Mesodermal cell (in vitro differentiated cells): Measurements from ENCODE around the gene SLC5A11.
"Not testable (repeated sequence)": the region's sequence is repeated elsewhere in the genome, so short reads cannot be mapped to it uniquely, and the experiment has no call there.

Experiments
- H3K27ac ChIP-seq: 2 replicates; pipeline ENCODE4 v1.7.0; 2013; ENCODE audit warnings: mild to moderate bottlenecking, low read depth, low read length, moderate library complexity; ENCODE audit not compliant: severe bottlenecking
- H3K36me3 ChIP-seq: 2 replicates; pipeline ENCODE4 v1.7.1; 2013; ENCODE audit warnings: mild to moderate bottlenecking, low read length, moderate library complexity; ENCODE audit not compliant: control insufficient read depth, insufficient read depth
- H3K4me1 ChIP-seq: one replicate; pipeline ENCODE4 v1.7.1; 2013; ENCODE audit warnings: mild to moderate bottlenecking, low read length; ENCODE audit not compliant: insufficient read depth, control insufficient read depth, poor library complexity, severe bottlenecking
- H3K4me3 ChIP-seq: 2 replicates; pipeline ENCODE4 v1.7.0; 2013; ENCODE audit warnings: low read length, control low read depth, mild to moderate bottlenecking; ENCODE audit not compliant: insufficient read depth, poor library complexity, severe bottlenecking; ENCODE audit errors: extremely low read depth
- H3K9me3 ChIP-seq: 2 replicates; pipeline ENCODE4 v1.7.1; 2013; ENCODE audit warnings: mild to moderate bottlenecking, low read length, moderate library complexity; ENCODE audit not compliant: control insufficient read depth
- WGBS, 2 experiments: methylation state at CpG; one replicate each; pipeline ENCODE4 v1.1.5; 2013; ENCODE audit warnings: missing lambda C conversion rate in 2 of 2; ENCODE audit not compliant: insufficient coverage in 2 of 2; 5-methylcytosine and 5-hydroxymethylcytosine counted together

Gene SLC5A11

DNA sequence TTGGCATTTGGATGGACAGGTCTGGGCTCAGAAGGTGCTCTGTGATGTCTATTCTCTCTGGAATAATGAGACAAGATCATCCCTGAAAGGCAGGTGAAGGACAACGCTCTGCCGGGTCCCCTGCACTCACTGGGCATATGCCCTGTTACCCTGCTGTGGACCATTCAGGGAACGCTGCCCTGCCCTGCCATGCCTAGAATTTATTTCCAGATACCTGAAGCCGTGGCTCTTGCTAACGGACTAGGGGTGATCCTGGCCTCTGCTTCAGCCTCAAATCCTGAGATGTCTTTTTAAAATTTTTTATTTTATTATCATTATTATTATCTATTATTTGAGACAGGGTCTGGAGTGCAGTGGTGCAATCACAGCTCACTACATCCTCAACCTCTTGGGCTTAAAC is 3.9 kb downstream of the SLC5A11 start:
- no peak overlapping the region for H3K27ac ChIP-seq
- no peaks in the 10 kb centered on the region for H3K9me3 ChIP-seq
- no peak overlapping the region for H3K4me3 ChIP-seq
- H3K36me3 ChIP-seq = no peaks in the 10 kb centered on the region
- H3K4me1 ChIP-seq = no peaks in the 10 kb centered on the region
- 90 to 92% methylated on average over 2 to 3 of the region's 5 CpGs for WGBS, 2 experiments

- H3K9me3 ChIP-seq = no peaks in the 10 kb centered on the region
- no peak overlapping the region for H3K27ac ChIP-seq
- WGBS, 2 experiments = 72 to 86% methylated on average over 3 to 6 of the region's 9 CpGs
- H3K4me3 ChIP-seq = no peak overlapping the region
- H3K36me3 ChIP-seq = no peaks in the 10 kb centered on the region
- H3K4me1 ChIP-seq = no peaks in the 10 kb centered on the region
Observed at GRCh38 chr16:24850289-24850938, 4.7 kb downstream of the SLC5A11 start.

DNA sequence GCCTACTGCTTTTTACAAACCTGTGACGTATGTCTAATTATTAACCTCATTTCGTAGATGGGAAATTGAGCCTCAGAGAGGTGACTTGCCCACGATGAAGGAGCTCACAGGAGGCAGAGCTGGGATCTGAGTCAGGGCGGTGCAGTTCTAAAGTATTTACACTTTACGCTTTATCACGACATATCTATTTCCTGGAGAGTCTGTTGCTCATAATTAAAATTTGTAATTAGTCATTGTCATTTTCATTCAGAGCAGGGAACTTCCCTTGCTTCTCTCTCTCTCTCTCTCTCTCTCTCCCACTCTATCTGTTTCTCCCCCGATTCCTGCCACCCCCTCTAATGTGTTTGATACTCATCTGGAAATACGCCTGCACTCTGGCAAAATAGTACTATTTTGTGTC is 5.9 kb downstream of the SLC5A11 start:
- Histone ChIP-seq H3K4me1 (no peaks in the 10 kb centered on the region), H3K27ac (no peak overlapping the region), H3K9me3 (no peaks in the 10 kb centered on the region), H3K36me3 (no peaks in the 10 kb centered on the region), H3K4me3 (no peak overlapping the region)
- 78 to 87% methylated on average over 3 of the region's 8 CpGs for WGBS, 2 experiments

- 80 to 83% methylated on average over 1 to 4 of the region's 8 CpGs for WGBS, 2 experiments
- Histone ChIP-seq H3K36me3 (no peaks in the 10 kb centered on the region), H3K4me3 (no peak overlapping the region), H3K4me1 (no peaks in the 10 kb centered on the region), H3K27ac (no peak overlapping the region), H3K9me3 (no peaks in the 10 kb centered on the region)
Observed at GRCh38 chr16:24852281-24852721, 6.5 kb downstream of the SLC5A11 start.

GRCh38 chr16:24853169-24853824 is 7.5 kb downstream of the SLC5A11 start:
- no peak overlapping the region for H3K4me3 ChIP-seq
- no peaks in the 10 kb centered on the region for H3K9me3 ChIP-seq
- no peak overlapping the region for H3K27ac ChIP-seq
- H3K36me3 ChIP-seq = no peaks in the 10 kb centered on the region
- H3K4me1 ChIP-seq = no peaks in the 10 kb centered on the region
- WGBS, 2 experiments = 87 to 92% methylated on average over 7 to 8 of the region's 8 CpGs

- Histone ChIP-seq H3K4me1 (no peaks in the 10 kb centered on the region), H3K36me3 (no peaks in the 10 kb centered on the region), H3K27ac (no peak overlapping the region), H3K9me3 (no peaks in the 10 kb centered on the region), H3K4me3 (no peak overlapping the region)
- 63 to 73% methylated on average over 13 to 18 of the region's 18 CpGs for WGBS, 2 experiments
Observed at GRCh38 chr16:24853830-24854229, 8.1 kb downstream of the SLC5A11 start.

DNA sequence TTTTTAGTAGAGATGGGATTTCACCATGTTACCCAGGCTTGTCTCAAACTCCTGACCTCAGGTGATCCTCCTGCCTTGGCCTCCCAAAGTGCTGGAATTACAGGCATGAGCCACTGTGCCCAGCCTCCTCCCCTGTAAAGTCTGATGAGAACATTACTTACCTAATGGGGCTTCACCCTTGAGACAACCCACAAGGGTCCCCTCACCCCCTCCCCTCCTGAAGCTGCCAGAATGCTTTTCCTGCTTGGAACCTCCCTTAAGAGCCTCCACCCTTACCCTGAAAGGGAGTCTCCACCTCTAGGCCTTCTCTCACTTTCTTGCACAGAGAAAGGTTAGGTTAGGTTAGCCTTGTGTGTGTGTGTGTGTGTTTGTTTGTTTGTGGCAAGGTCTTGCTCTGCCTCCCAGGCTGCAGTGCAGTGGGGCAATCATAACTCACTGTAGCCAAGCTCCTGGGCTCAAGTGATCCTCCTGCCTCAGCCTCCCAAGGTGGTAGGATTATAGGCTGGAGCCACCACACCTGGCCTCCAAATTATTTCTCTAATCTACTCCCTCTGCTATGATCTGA is 8.9 kb downstream of the SLC5A11 start:
- H3K27ac ChIP-seq = no peak overlapping the region
- H3K9me3 ChIP-seq = no peaks in the 10 kb centered on the region
- no peaks in the 10 kb centered on the region for H3K4me1 ChIP-seq

GRCh38 chr16:24855678-24856077 is 9.9 kb downstream of the SLC5A11 start:
- WGBS, 2 experiments = 84 to 90% methylated on average over 2 to 3 of the region's 5 CpGs

More for the DNA sequence above, 8.9 kb downstream of the SLC5A11 start:
- no peaks in the 10 kb centered on the region for H3K36me3 ChIP-seq
- H3K4me3 ChIP-seq = no peak overlapping the region

GRCh38 chr16:24856871-24857270 is 11.1 kb downstream of the SLC5A11 start:
- 66 to 79% methylated on average over 5 to 8 of the region's 8 CpGs for WGBS, 2 experiments
- not testable (repeated sequence) for H3K27ac ChIP-seq, H3K36me3 ChIP-seq, H3K4me3 ChIP-seq, H3K9me3 ChIP-seq, H3K4me1 ChIP-seq

More at GRCh38 chr16:24855678-24856077, 9.9 kb downstream of the SLC5A11 start:
- Histone ChIP-seq H3K4me3 (no peak overlapping the region), H3K27ac (no peak overlapping the region), H3K36me3 (no peaks in the 10 kb centered on the region), H3K9me3 (no peaks in the 10 kb centered on the region), H3K4me1 (no peaks in the 10 kb centered on the region)

DNA sequence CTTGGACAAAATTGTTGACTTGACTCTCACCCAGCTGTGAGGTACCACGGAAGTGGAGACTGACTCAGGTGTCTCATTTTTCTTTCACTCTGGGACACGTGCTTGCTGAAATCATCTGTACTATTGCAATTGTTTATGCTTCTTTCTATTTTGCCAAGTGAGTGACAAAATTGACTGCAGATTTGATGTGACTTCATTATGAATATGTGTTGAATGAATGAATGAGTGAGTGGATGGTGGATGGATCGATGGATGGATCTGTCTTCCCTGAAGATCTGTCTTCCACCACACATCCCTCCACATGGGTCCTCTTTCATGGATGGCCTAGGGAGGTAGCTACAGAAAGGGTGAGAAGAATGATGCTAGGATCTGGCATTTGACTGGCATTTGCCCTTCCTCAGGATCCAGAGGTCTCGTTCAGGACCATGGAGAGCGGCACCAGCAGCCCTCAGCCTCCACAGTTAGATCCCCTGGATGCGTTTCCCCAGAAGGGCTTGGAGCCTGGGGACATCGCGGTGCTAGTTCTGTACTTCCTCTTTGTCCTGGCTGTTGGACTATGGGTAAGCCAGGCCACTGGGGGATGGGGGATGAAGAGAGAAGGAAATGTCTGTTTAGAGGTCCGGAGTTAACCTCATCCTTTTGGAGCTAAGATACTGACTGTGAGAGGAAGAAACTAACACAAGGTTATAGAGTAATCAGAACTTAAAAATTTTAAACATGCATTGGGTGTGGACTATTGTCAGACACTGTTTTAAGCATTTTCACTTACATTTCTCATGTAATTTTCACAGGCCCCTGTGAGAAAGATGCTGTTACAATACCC is 12.7 kb downstream of the SLC5A11 start:
- Histone ChIP-seq H3K4me1 (no peaks in the 10 kb centered on the region), H3K27ac (no peak overlapping the region), H3K4me3 (no peak overlapping the region), H3K36me3 (no peaks in the 10 kb centered on the region), H3K9me3 (no peaks in the 10 kb centered on the region)
- 24 to 43% methylated on average over 5 to 6 of the region's 9 CpGs for WGBS, 2 experiments
